Hepatocyte (in vitro differentiated cells): ENCODE results near the gene ZBTB32.

ENCODE experiments used
- EZH2 ChIP-seq: fragments of 200-600 bp; sonication (generic); IDR thresholded peaks from 2 replicates; pipeline ENCODE4 v1.6.1; 2016; ENCODE audit warnings: antibody characterized with exemption, mild to moderate bottlenecking, borderline replicate concordance
- EZH2phosphoT487 ChIP-seq: fragments of 200-600 bp; sonication (generic); IDR thresholded peaks from one replicate; pipeline ENCODE4 v1.6.1; 2018; ENCODE audit warnings: antibody characterized with exemption, mild to moderate bottlenecking, low read depth, moderate library complexity; ENCODE audit not compliant: unreplicated experiment, severe bottlenecking
- TF ChIP-seq, protein P1 (sequence below): fragments of 200-600 bp; sonication (generic); IDR thresholded peaks from 2 replicates; pipeline ENCODE4 v1.5.1; 2016; ENCODE audit warnings: antibody characterized with exemption, mild to moderate bottlenecking; ENCODE audit not compliant: poor library complexity

- TF ChIP-seq, protein P1, sequence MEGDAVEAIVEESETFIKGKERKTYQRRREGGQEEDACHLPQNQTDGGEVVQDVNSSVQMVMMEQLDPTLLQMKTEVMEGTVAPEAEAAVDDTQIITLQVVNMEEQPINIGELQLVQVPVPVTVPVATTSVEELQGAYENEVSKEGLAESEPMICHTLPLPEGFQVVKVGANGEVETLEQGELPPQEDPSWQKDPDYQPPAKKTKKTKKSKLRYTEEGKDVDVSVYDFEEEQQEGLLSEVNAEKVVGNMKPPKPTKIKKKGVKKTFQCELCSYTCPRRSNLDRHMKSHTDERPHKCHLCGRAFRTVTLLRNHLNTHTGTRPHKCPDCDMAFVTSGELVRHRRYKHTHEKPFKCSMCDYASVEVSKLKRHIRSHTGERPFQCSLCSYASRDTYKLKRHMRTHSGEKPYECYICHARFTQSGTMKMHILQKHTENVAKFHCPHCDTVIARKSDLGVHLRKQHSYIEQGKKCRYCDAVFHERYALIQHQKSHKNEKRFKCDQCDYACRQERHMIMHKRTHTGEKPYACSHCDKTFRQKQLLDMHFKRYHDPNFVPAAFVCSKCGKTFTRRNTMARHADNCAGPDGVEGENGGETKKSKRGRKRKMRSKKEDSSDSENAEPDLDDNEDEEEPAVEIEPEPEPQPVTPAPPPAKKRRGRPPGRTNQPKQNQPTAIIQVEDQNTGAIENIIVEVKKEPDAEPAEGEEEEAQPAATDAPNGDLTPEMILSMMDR: no peak
- TF ChIP-seq EZH2phosphoT487 (no peak), EZH2 (no peak)
Measured at GRCh38 chr19:35661995-35662340, 42.4 kb upstream of the ZBTB32 start.
